K562 (cell line): Measurements from ENCODE around the gene TBC1D25. TPM values are rescaled to one million over a fixed set of nuclear protein-coding genes. Genes with fewer than 3 reads are reported as not detected.

Source experiments
- CLOCK ChIP-seq: fragments of 250-450 bp; sonication (Bioruptor Pico); IDR thresholded peaks from 2 replicates; pipeline ENCODE4 v1.4.0; 2020; ENCODE audit warnings: mild to moderate bottlenecking, moderate library complexity, borderline replicate concordance
- DDX20 ChIP-seq: fragments of 450-650 bp; IDR thresholded peaks from 2 replicates; pipeline ENCODE4 v1.6.1; 2016; ENCODE audit warnings: missing genetic modification characterization, low read depth, mild to moderate bottlenecking, missing compliant biosample characterization, moderate library complexity
- EGR1 ChIP-seq: fragments of 450-650 bp; conservative IDR thresholded peaks from 2 replicates; pipeline ENCODE4 v1.6.1; 2017; ENCODE audit warnings: mild to moderate bottlenecking
- HLTF ChIP-seq: fragments of 450-650 bp; IDR thresholded peaks from 2 replicates; pipeline ENCODE4 v1.6.1; 2016
- MAZ ChIP-seq, 2 experiments: fragments of 450-650 bp in 1 of 2; sonication (generic) in 1 of 2; formaldehyde crosslinking; IDR thresholded peaks in 1 of 2; conservative IDR thresholded peaks in 1 of 2; 2 replicates each; pipeline versions ENCODE4 v1.4.0 to v1.5.0; 2020; ENCODE audit warnings: mild to moderate bottlenecking in 1 of 2, missing genetic modification reagents in 1 of 2
- MITF ChIP-seq: IDR thresholded peaks from 2 replicates; pipeline ENCODE4 v1.6.1; 2014; ENCODE audit warnings: antibody characterized with exemption
- POU5F1 ChIP-seq: fragments of 150-350 bp; IDR thresholded peaks from 2 replicates; pipeline ENCODE4 v1.6.1; 2014; ENCODE audit warnings: borderline replicate concordance, low read length, low read depth, mild to moderate bottlenecking; ENCODE audit not compliant: partially characterized antibody
- RBFOX2 ChIP-seq: fragments of 200-400 bp; formaldehyde crosslinking; IDR thresholded peaks from 2 replicates; pipeline ENCODE4 v1.6.1; 2017; ENCODE audit warnings: low read depth, mild to moderate bottlenecking, low read length, moderate library complexity
- RBM14 ChIP-seq: fragments of 200-400 bp; formaldehyde crosslinking; IDR thresholded peaks from 2 replicates; pipeline ENCODE4 v1.6.1; 2018; ENCODE audit warnings: low read depth, mild to moderate bottlenecking, low read length, moderate library complexity, borderline replicate concordance; ENCODE audit not compliant: insufficient read depth
- SIX5 ChIP-seq, 2 experiments: IDR thresholded peaks; 2 replicates each; pipeline ENCODE4 v1.6.1; 2011; ENCODE audit warnings: low read length in 2 of 2, borderline replicate concordance in 1 of 2, low read depth in 1 of 2, mild to moderate bottlenecking in 1 of 2, moderate library complexity in 1 of 2; ENCODE audit not compliant: insufficient read depth in 1 of 2
- ZBTB5 ChIP-seq: fragments of 450-650 bp; IDR thresholded peaks from 2 replicates; pipeline ENCODE4 v1.6.1; 2017; ENCODE audit warnings: antibody characterized with exemption
- ZBTB9 ChIP-seq: fragments of 450-650 bp; formaldehyde crosslinking; IDR thresholded peaks from 2 replicates; pipeline ENCODE4 v1.4.0; 2020; ENCODE audit warnings: mild to moderate bottlenecking, moderate library complexity
- ZNF146 ChIP-seq: IDR thresholded peaks from one replicate; pipeline ENCODE4 v1.6.1; 2018; ENCODE audit warnings: missing compliant biosample characterization; ENCODE audit not compliant: unreplicated experiment
- ZNF277 ChIP-seq: fragments of 250-450 bp; sonication (Bioruptor Pico); IDR thresholded peaks from 2 replicates; pipeline ENCODE4 v1.8.0; 2022; ENCODE audit warnings: inconsistent platforms, mild to moderate bottlenecking, moderate library complexity, borderline replicate concordance
- ZNF518B ChIP-seq: fragments of 250-450 bp; sonication (Bioruptor Pico); IDR thresholded peaks from 2 replicates; pipeline ENCODE4 v1.5.0; 2021; ENCODE audit warnings: mild to moderate bottlenecking, moderate library complexity
- polyA plus RNA-seq, 8 experiments: library from polyadenylated mRNA; depleted of rRNA in 4 of 8; stranded (reverse) in 5 of 8; unstranded in 3 of 8; fragments of >200 nt; fragmentation: Nextera tagmentation in 2 of 8; fragmentation: Illumina TruSeq in 1 of 8; extraction: Ambion mirVana in 2 of 8; extraction: Trizol in 1 of 8; gene quantifications; 2 replicates each; pipeline versions ENCODE4 v1.2.1 to v1.2.3, GENCODE V29; 2011 to 2014; ENCODE audit warnings: inconsistent platforms in 1 of 8, missing spikeins in 1 of 8
- total RNA-seq, 7 experiments: library from RNA; depleted of rRNA in 6 of 7; stranded (reverse); fragments of >200 nt in 6 of 7; fragmentation: Illumina TruSeq in 2 of 7; extraction: Trizol in 2 of 7; gene quantifications; 2 replicates each; pipeline versions ENCODE4 v1.2.1 to v1.2.3, GENCODE V29; 2011 to 2021; ENCODE audit warnings: low replicate concordance in 1 of 7

Gene TBC1D25
- total and polyA plus RNA-seq, 9 of the 15 experiments (the other 6 are each of a cell fraction or from before 2014, with no cell fraction given): 0.62 to 10.6 (median 3.9) TPM

GRCh38 chrX:48513670-48514069 is 25.8 kb upstream of the TBC1D25 start (continued):
- no peak for TF ChIP-seq CLOCK (CRISPR knock-in tag)
- no peak for TF ChIP-seq RBFOX2
- no peak for TF ChIP-seq ZNF146 (CRISPR knock-in tag)
- no peak for TF ChIP-seq ZBTB5
- TF ChIP-seq ZNF277 (CRISPR knock-in tag): no peak
- no peak for TF ChIP-seq HLTF
- no peak for TF ChIP-seq RBM14
- TF ChIP-seq SIX5 (IDR thresholded peaks at IDR 0.05; ENCODE audit: borderline replicate concordance in 1 of 2, insufficient read depth in 1 of 2, low read depth in 1 of 2, low read length in 2 of 2): no peak
- TF ChIP-seq MAZ (CRISPR knock-in tag; conservative IDR thresholded peaks at IDR 0.05 in 1 of 2, IDR thresholded peaks at IDR 0.05 in 1 of 2): no peak
- no peak for TF ChIP-seq MITF
- TF ChIP-seq ZBTB9: no peak
- no peak for TF ChIP-seq POU5F1
- TF ChIP-seq EGR1: no peak
- TF ChIP-seq DDX20 (tag): no peak
- TF ChIP-seq ZNF518B (CRISPR knock-in tag): no peak
